ENCODE measurements around the gene SMIM12.
"Not testable (repeated sequence)": the region's sequence is repeated elsewhere in the genome, so short reads cannot be mapped to it uniquely, and the experiment has no call there.

Gene SMIM12

GRCh38 chr1:34842073-34842472 is 17.5 kb downstream of the SMIM12 start:
- DNase-seq = no peak

GRCh38 chr1:34840426-34840825 is 19.1 kb downstream of the SMIM12 start:
- no peak for DNase-seq

DNA sequence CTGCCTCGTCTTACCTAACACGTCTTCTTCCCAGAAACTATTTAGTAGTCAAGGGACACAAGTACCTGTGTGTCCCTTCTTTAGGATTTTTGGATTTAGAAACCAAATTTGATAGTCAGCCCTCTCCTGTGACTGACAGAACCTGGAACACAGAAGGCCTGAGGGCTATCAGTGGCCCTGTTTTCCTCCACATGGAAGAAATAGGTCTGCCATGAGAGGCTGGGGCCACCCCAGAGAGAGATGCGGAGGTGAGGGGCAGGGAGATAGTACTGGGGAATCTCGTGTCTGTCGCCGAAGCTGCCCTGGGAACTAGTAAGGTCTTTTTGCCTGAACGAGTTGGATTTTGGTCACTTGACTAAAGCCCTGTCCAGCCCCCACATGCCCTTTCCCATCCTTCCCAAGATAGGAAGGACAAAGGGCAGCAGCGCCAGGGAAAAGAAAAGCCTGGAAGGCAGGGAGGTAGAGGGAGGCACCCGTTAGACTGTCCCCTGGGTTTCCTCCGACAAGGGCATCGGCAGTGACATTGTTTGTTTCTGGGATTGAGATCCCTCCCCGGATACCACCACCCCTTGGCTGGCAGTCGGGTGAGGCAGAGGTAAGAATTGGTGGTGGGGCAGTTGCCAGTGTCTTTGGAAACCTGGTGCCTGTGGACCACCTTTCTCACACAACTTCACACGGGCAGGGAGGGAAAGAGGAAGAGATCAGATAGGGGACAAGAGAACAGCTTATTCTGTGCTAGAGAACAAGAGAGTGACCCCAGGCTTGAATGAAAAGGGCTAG is 19.8 kb downstream of the SMIM12 start:
- no peak for DNase-seq

DNA sequence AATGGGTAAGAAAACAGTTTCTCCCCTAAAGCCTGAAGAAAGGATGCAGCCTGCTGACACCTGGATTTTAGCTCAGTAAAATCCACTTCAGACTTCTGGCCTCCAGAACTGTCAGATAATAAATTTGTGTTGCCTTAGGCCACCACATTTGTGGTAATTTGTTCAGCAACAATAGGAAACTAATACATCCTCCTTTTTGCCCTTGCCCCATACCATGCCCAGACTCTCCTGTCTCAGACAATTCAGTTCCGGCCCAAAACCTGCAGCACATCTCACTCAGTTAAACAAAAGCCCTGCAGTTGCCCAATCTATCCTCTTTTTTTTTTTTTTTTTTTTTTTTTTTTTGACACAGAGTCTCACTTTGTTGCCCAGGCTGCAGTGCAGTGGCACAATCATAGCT is 25.8 kb downstream of the SMIM12 start:
- DNase-seq = no peak

DNA sequence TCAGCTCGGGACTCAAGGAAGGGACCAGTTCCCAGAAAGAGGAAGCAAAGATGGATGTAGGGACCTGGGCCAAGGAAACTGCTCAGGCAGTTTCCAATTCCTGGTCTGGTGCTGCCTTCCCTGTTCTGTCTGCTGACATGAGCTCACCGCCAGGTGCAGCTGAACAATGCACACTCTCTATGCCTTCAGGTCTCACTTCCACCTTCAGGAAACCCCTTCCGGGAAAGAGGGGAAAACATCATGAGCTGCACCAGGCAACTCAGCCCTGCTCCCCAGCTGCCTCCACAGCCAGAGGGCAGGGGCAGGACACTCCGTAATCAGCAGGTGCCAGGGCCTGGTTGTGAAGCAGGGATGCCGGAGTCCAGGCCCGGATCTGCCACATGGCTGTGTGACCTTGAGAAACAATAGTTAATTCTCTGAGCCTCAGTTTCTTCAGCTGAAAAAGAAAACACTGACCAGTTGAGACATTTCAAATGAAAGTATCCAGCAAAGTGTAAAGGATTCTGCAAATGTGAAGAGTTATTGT is 27.8 kb downstream of the SMIM12 start:
- no peak for DNase-seq

GRCh38 chr1:34829250-34829649 is 30.3 kb downstream of the SMIM12 start:
- DNase-seq = no peak

- no peak for DNase-seq
Observed at GRCh38 chr1:34828611-34829010, 30.9 kb downstream of the SMIM12 start.

- no peak for DNase-seq
Observed at GRCh38 chr1:34827341-34827941, 32.1 kb downstream of the SMIM12 start.

- no peak for DNase-seq
Observed at GRCh38 chr1:34825455-34826091, 34.0 kb downstream of the SMIM12 start.

DNA sequence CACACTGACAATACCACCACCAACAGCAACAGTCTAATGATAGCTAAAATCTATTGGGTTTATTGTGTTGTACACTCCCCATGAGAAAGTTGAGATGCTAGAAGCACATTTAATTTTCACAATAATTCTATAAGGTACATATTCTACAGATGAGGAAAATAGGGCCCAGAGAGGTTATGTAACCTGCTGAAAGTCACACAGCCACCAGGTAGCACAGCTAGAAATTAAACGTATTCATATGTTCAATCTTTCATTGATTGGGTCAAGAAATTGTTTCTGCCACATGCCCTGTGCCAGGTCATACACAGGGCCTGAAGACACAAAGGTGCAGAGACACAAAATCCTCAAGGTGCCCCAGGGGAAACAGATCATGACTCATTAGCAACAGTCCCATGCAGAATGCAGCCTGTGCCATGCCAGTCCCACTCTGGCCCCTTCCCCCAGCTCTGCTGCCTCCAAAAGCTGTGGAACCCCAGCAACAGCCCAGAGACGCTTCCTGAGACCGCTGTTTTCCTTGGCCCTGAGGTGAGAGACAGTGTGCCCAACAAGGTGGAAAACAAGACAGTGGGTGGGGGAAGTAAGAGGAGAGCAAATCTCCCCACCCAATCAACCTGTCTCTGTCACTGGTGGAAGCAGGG is 34.6 kb downstream of the SMIM12 start:
- DNase-seq = no peak

DNA sequence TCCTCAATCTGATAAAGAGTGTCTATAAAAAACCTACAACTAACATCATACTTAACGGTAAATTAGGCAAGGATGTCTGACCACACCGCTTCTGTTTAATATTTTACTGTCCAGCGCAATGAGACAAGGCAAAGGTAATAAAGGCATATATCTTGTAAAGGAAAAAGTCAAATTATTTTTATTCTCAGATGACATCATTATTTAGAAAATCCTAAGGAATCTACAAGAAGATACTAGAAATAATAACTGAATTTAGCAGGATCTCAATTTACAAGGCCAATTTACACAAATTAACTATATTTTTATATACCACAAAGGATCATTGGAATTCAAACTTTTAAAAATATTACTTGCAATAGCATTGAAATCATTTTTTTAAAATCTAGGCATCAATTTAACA is 37.3 kb downstream of the SMIM12 start:
- no peak for DNase-seq

DNA sequence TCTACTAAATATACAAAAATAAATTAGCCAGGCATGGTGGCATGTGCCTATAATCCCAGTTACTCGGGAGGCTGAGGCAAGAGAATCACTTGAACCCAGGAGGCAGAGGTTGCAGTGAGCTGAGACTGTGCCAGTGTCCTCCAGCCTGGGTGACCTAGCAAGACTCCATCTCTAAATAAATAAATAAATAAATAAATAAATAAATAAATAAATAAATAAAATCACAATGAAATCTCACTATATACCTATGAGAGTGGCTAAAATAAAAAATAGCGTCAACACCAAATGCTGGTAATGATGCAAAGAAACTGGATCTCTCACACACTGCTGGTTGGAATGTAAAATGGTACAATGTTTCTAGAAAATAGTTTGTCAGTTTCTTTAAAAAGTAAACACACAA is 40.7 kb downstream of the SMIM12 start:
- DNase-seq = not testable (repeated sequence)

DNA sequence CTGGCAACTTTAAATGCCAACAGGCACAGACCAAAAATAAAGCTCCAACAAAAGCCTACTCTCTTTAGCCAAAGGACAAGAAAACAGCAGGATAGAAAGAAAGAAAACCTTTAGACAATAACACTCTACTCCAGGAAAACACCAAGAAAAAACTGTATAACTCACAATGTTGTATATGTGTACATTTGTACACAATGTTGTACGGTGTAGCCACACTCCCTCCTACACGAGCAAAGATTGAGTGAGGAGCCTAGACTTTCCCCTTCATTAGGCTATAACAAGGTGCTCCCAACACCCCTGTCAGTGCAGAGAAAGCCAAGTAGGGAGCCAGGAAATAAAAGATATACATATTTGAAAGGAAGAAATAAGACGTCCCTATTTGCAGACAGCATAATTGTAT is 42.8 kb downstream of the SMIM12 start:
- no peak for DNase-seq

DNA sequence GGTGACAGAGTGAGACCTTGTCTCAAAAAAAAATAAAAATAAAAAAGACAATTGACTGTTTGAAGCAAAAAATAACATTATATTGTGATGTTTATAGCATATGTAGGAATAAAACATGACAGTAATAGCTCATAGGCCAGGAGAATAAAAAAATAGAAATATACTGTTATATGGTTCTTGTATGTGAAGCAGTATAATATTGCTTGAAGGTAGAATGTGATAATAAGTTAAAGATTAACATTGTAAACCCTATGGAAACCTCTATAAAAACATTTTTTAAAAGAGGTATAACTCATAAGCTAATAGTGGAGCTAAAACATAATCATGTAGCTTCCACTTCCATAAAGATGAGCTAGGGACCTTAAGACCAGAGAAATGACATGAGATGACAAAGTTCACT is 43.2 kb downstream of the SMIM12 start:
- no peak for DNase-seq

- not testable (repeated sequence) for DNase-seq
Observed at GRCh38 chr1:34810781-34811180, 48.8 kb downstream of the SMIM12 start.

DNA sequence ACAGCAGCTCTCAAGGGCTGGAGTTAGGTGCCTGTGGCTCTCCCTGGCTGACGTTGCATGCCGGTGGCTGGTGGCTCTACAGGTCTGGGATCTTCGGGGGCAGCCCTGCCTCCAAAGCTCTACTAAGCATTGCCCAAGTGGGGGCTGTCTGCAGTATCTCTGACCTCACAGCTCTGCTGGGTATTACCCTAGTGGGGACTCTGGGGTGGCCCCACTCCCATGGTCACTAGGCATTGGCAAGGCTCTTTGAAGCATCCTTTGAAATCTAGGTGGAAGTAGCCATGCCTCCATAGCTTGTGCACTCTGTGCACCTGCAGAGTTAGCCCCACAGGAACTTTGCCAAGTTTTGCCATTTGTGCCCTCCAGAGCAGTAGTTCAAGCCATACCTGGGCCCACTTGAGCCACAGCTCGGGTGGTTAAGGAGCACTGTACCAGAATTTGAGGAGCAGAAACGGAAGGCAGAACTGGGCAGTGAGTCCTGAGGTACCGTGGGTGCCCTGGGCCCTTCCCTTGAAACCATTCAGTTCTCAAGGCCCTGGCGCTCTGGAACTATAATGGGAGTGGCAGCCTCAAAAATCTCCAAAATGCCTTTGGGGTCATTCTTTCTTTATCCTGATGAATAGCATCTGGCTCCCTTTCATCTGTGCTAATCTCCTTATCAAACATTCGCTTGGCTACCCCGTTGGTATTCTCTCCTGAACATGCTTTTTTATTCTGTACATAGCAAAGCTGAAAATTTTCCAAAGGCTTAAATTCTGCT is 51.3 kb downstream of the SMIM12 start:
- no peak for DNase-seq

GRCh38 chr1:34806396-34806795 is 53.2 kb downstream of the SMIM12 start:
- no peak for DNase-seq

GRCh38 chr1:34803770-34804169 is 55.8 kb downstream of the SMIM12 start:
- DNase-seq = no peak

Data from NCI-H345 (cell line).